IMR-90 (cell line): ENCODE results near the gene WNT3. TPM values are rescaled to one million over a fixed set of nuclear protein-coding genes. Genes with fewer than 3 reads are reported as not detected.
"Not testable (repeated sequence)": the region's sequence is repeated elsewhere in the genome, so short reads cannot be mapped to it uniquely, and the experiment has no call there.

ENCODE experiments used
- ATAC-seq: fragments of 200-7000 bp; cut with Tn5 transposase; 2 replicates; pipeline ENCODE4 v1.9.1; 2020; ENCODE audit warnings: low read depth, mild to moderate bottlenecking, moderate library complexity
- BruUV-seq: library from RNA; stranded (reverse); fragments of 400-500 nt; replicated peaks from 2 replicates; lab custom pipeline; 2021; lab: Mats Ljungman, UMichigan
- CTCF ChIA-PET: fragments of 300-600 bp; formaldehyde crosslinking; extraction: SDS; loops from one replicate; lab custom pipeline; 2021; ENCODE audit warnings: antibody characterized with exemption; lab: Yijun Ruan, JAX
- POLR2A ChIA-PET: fragments of 300-600 bp; sonication (Branson Sonifier 250); formaldehyde crosslinking; loops from one replicate; lab custom pipeline; 2022; ENCODE audit warnings: antibody characterized with exemption; ENCODE audit not compliant: unreplicated experiment; lab: Charles Lee
- DNase-seq: peaks from one replicate; pipeline ENCODE4 v3.0.0; 2013
- H2AFZ ChIP-seq: replicated peaks from 2 replicates; pipeline ENCODE3; 2013; ENCODE audit warnings: low read length, mild to moderate bottlenecking; ENCODE audit not compliant: poor library complexity
- H2AK5ac ChIP-seq: 2 replicates; pipeline ENCODE4 v1.6.1; 2013; ENCODE audit warnings: low read depth, low read length, inconsistent platforms
- H2AK9ac ChIP-seq: replicated peaks from 2 replicates; pipeline ENCODE3; 2013; ENCODE audit warnings: mild to moderate bottlenecking, low read depth, low read length, moderate library complexity; ENCODE audit not compliant: poor library complexity
- H2BK120ac ChIP-seq: 2 replicates; pipeline ENCODE4 v1.6.1; 2013; ENCODE audit warnings: low read depth, low read length, inconsistent platforms
- H2BK15ac ChIP-seq: 3 replicates; pipeline ENCODE4 v1.6.1; 2013; ENCODE audit warnings: low read depth, low read length, inconsistent platforms
- H2BK20ac ChIP-seq: 2 replicates; pipeline ENCODE4 v1.6.1; 2013; ENCODE audit warnings: low read depth, mild to moderate bottlenecking, inconsistent platforms, low read length, moderate library complexity
- H2BK5ac ChIP-seq: 2 replicates; pipeline ENCODE4 v1.6.1; 2013; ENCODE audit warnings: mild to moderate bottlenecking, low read depth, low read length, inconsistent platforms; ENCODE audit not compliant: poor library complexity, severe bottlenecking
- H3K14ac ChIP-seq: replicated peaks from 2 replicates; pipeline ENCODE4 v1.6.1; 2013; ENCODE audit warnings: low read depth, low read length, inconsistent platforms
- H3K18ac ChIP-seq: 2 replicates; pipeline ENCODE4 v1.6.1; 2013; ENCODE audit warnings: low read depth, low read length, control low read depth
- H3K23ac ChIP-seq: 2 replicates; pipeline ENCODE4 v1.6.1; 2013; ENCODE audit warnings: low read depth, low read length, inconsistent platforms
- H3K27ac ChIP-seq: 2 replicates; pipeline ENCODE4 v1.5.1; 2013; ENCODE audit warnings: mild to moderate bottlenecking, control low read depth, low read length; ENCODE audit not compliant: insufficient read depth
- H3K27me3 ChIP-seq: 2 replicates; pipeline ENCODE4 v1.6.1; 2013; ENCODE audit warnings: low read length; ENCODE audit not compliant: control insufficient read depth, insufficient read depth
- H3K36me3 ChIP-seq: 2 replicates; pipeline ENCODE4 v1.6.1; 2013; ENCODE audit warnings: low read length, mixed read lengths; ENCODE audit not compliant: control insufficient read depth, insufficient read depth
- H3K4ac ChIP-seq: 2 replicates; pipeline ENCODE4 v1.6.1; 2013; ENCODE audit warnings: low read depth, low read length, inconsistent platforms
- H3K4me1 ChIP-seq: 2 replicates; pipeline ENCODE4 v1.6.1; 2013; ENCODE audit warnings: low read length, mixed read lengths; ENCODE audit not compliant: control insufficient read depth, insufficient read depth
- H3K4me2 ChIP-seq: 2 replicates; pipeline ENCODE4 v1.6.1; 2013; ENCODE audit warnings: low read depth, mild to moderate bottlenecking, control low read depth, low read length, moderate library complexity
- H3K4me3 ChIP-seq: 2 replicates; pipeline ENCODE4 v1.5.1; 2013; ENCODE audit warnings: low read depth, mild to moderate bottlenecking, control low read depth, low read length, moderate library complexity; ENCODE audit not compliant: insufficient read depth
- H3K56ac ChIP-seq: 2 replicates; pipeline ENCODE4 v1.6.1; 2013; ENCODE audit warnings: low read length, inconsistent platforms; ENCODE audit not compliant: insufficient read depth; ENCODE audit errors: extremely low read depth
- H3K79me1 ChIP-seq, 2 experiments: 2 replicates each; pipeline ENCODE4 v1.6.1; 2013; ENCODE audit warnings: low read length in 2 of 2, inconsistent platforms in 1 of 2, low read depth in 1 of 2
- H3K9ac ChIP-seq: 2 replicates; pipeline ENCODE4 v1.6.1; 2013; ENCODE audit warnings: low read depth, low read length, control low read depth
- H3K9me1 ChIP-seq: 2 replicates; pipeline ENCODE4 v1.6.1; 2013; ENCODE audit warnings: low read length, inconsistent platforms; ENCODE audit not compliant: insufficient read depth
- H3K9me3 ChIP-seq: 2 replicates; pipeline ENCODE4 v1.6.1; 2013; ENCODE audit warnings: low read length; ENCODE audit not compliant: control insufficient read depth, insufficient read depth
- H4K20me1 ChIP-seq: 2 replicates; pipeline ENCODE4 v1.6.1; 2013; ENCODE audit warnings: low read length, inconsistent platforms; ENCODE audit not compliant: insufficient read depth
- H4K5ac ChIP-seq: 2 replicates; pipeline ENCODE4 v1.6.1; 2013; ENCODE audit warnings: mild to moderate bottlenecking, low read depth, low read length, control low read depth
- H4K8ac ChIP-seq, 2 experiments: 2 replicates each; pipeline ENCODE4 v1.6.1; 2013; ENCODE audit warnings: low read depth in 2 of 2, low read length in 2 of 2, control low read depth in 1 of 2, inconsistent platforms in 1 of 2
- H4K91ac ChIP-seq: 2 replicates; pipeline ENCODE4 v1.6.1; 2013; ENCODE audit warnings: low read depth, low read length, inconsistent platforms; ENCODE audit not compliant: insufficient read depth
- CHD1 ChIP-seq: IDR thresholded peaks from 2 replicates; pipeline ENCODE4 v1.6.1; 2012; ENCODE audit warnings: low read depth, low read length, improper control_type of control experiment
- RFX5 ChIP-seq: IDR thresholded peaks from 2 replicates; pipeline ENCODE4 v1.8.0; 2012; ENCODE audit warnings: low read depth, mild to moderate bottlenecking, low read length, moderate library complexity
- WGBS, 2 experiments: methylation state at CpG; one replicate each; pipeline versions ENCODE4 v1.1.5 to v1.1.7; 2013; ENCODE audit warnings: missing lambda C conversion rate in 2 of 2; ENCODE audit not compliant: insufficient read length in 1 of 2; ENCODE audit errors: extremely low coverage in 2 of 2; 5-methylcytosine and 5-hydroxymethylcytosine counted together
- dilution Hi-C: fragments of 300-500 bp; cut with HindIII; formaldehyde crosslinking; loops from one replicate; pipeline ENCODE4 v1.14.3; 2018; ENCODE audit warnings: low sequenced_read_pairs; ENCODE audit not compliant: unreplicated experiment
- in situ Hi-C: fragments of 300-500 bp; cut with MboI; formaldehyde crosslinking; loops from 3 replicates; pipeline ENCODE4 v1.14.3; 2019; ENCODE audit warnings: low sequenced_read_pairs, inconsistent platforms, mixed read lengths
- intact Hi-C: fragments of 100-400 bp; cut with micrococcal nuclease; formaldehyde crosslinking; loops from 2 replicates; pipeline ENCODE4 v1.10.0; 2022
- polyA plus RNA-seq, 3 experiments: library from polyadenylated mRNA; depleted of rRNA; stranded (reverse); fragments of >200 nt; gene quantifications; 2 replicates each; pipeline ENCODE4 v1.2.3, GENCODE V29; 2012; ENCODE audit warnings: low replicate concordance in 1 of 3
- total RNA-seq: library from RNA; depleted of rRNA; stranded (reverse); fragments of >200 nt; gene quantifications from 2 replicates; pipeline ENCODE4 v1.2.3, GENCODE V29; 2012

The WNT3 gene
- total and polyA plus RNA-seq, 2 of the 4 experiments (the other 2 are of a cell fraction) = 0.72 to 1.0 TPM

- TF ChIP-seq CHD1 (no peak), RFX5 (no peak)
Observed at GRCh38 chr17:46769531-46770438, 48.7 kb downstream of the WNT3 start (continued).

GRCh38 chr17:46768896-46769295 lies 49.6 kb downstream of the WNT3 start:
- H2AFZ ChIP-seq, H2BK15ac ChIP-seq, BruUV-seq, H3K4ac ChIP-seq, H3K4me3 ChIP-seq, H2BK20ac ChIP-seq, H3K23ac ChIP-seq, H2BK120ac ChIP-seq, H3K56ac ChIP-seq, H3K36me3 ChIP-seq, H4K20me1 ChIP-seq, H2BK5ac ChIP-seq, H3K14ac ChIP-seq, dilution Hi-C loops, CTCF ChIA-PET, H4K8ac ChIP-seq, H3K9me3 ChIP-seq, H2AK9ac ChIP-seq, in situ Hi-C loops, H3K4me2 ChIP-seq, H2AK5ac ChIP-seq, H3K18ac ChIP-seq, DNase-seq, H3K9ac ChIP-seq, H4K91ac ChIP-seq, intact Hi-C loops, ATAC-seq, POLR2A ChIA-PET, H3K27ac ChIP-seq, H3K27me3 ChIP-seq, H4K5ac ChIP-seq: not testable (repeated sequence)
- Histone ChIP-seq H3K9me1 (peaks cover 22% of the 10 kb centered on the region), H3K79me1 (peaks cover 0 to 11% of the 10 kb centered on the region in 2 experiments; a peak in 1 of 4 replicates), H3K4me1 (peaks cover 14% of the 10 kb centered on the region)
- WGBS, 2 experiments = no CpG with 5 or more reads among the region's 14 CpGs
